K562 (cell line): Measurements from ENCODE around the gene UMODL1. TPM values are rescaled to one million over a fixed set of nuclear protein-coding genes. Genes with fewer than 3 reads are reported as not detected.
A peak's percentile ranks its signal among the peaks of the same experiment; 100 is the strongest.

Experiments
- ATAC-seq: fragments of 200-7000 bp; cut with Tn5 transposase; 3 replicates; pipeline ENCODE4 v1.9.1; 2020; ENCODE audit warnings: moderate library complexity
- BruUV-seq: library from RNA; stranded (reverse); fragments of 400-500 nt; replicated peaks from 2 replicates; lab custom pipeline; 2021; lab: Mats Ljungman, UMichigan
- CTCF ChIA-PET: fragments of 300-600 bp; formaldehyde crosslinking; extraction: SDS; loops from one replicate; lab custom pipeline; 2021; ENCODE audit warnings: low intra/inter-chr PET ratio; lab: Yijun Ruan, JAX
- POLR2A ChIA-PET: fragments of 300-600, 350-650 bp; sonication (Branson Sonifier 250); formaldehyde crosslinking; extraction: SDS; loops from one replicate; lab custom pipeline; 2021; ENCODE audit warnings: antibody characterized with exemption, inconsistent platforms; lab: Yijun Ruan, JAX
- DNase-seq, 4 experiments: peaks; one replicate each; pipeline versions ENCODE4 v3.0.0 to v3.0.0-alpha.2; 2011 to 2018; ENCODE audit warnings: low spot score in 3 of 4, mixed read lengths in 3 of 4; ENCODE audit errors: extremely low read depth in 1 of 4
- FAIRE-seq: peaks from 2 replicates; lab custom pipeline; 2011; peaks lifted over from hg19 to GRCh38; lab: Jason Lieb, UNC
- H2AFZ ChIP-seq: 2 replicates; pipeline ENCODE4 v1.6.0; 2011; ENCODE audit warnings: low read depth, low read length, control low read depth, inconsistent platforms
- H3K27ac ChIP-seq: fragments of 200-600 bp; 3 replicates; pipeline ENCODE4 v1.8.0; 2011; ENCODE audit warnings: low read depth, mild to moderate bottlenecking, control low read depth, inconsistent platforms, low read length, moderate library complexity, mixed read lengths; ENCODE audit errors: extremely low read depth
- H3K27me3 ChIP-seq, 2 experiments: fragments of 300-600 bp in 1 of 2; 2 replicates in 1 of 2; 3 replicates in 1 of 2; pipeline versions ENCODE4 v1.6.0 to v1.8.0; 2011; ENCODE audit warnings: inconsistent platforms in 2 of 2, low read length in 2 of 2, mild to moderate bottlenecking in 1 of 2, mixed read lengths in 1 of 2, moderate library complexity in 1 of 2; ENCODE audit not compliant: control insufficient read depth in 2 of 2, insufficient read depth in 2 of 2
- H3K36me3 ChIP-seq: fragments of 300-600 bp; 3 replicates; pipeline ENCODE4 v1.8.0; 2011; ENCODE audit warnings: mild to moderate bottlenecking, low read length, inconsistent platforms; ENCODE audit not compliant: control insufficient read depth, insufficient read depth
- H3K4me1 ChIP-seq, 2 experiments: fragments of 200-600 bp in 1 of 2; replicated peaks in 1 of 2; 2 replicates in 1 of 2; 3 replicates in 1 of 2; pipeline versions ENCODE4 v1.5.1 to v1.8.0; 2011; ENCODE audit warnings: inconsistent platforms in 2 of 2, low read length in 2 of 2, mild to moderate bottlenecking in 1 of 2, mixed read lengths in 1 of 2, moderate library complexity in 1 of 2; ENCODE audit not compliant: control insufficient read depth in 2 of 2, insufficient read depth in 2 of 2
- H3K4me2 ChIP-seq: 2 replicates; pipeline ENCODE4 v1.6.1; 2011; ENCODE audit warnings: low read length, control low read depth, inconsistent platforms, mixed read lengths; ENCODE audit not compliant: insufficient read depth
- H3K4me3 ChIP-seq: fragments of 200-600 bp; sonication (generic), shearing (Covaris generic); 2 replicates; pipeline ENCODE4 v1.5.1; 2016; ENCODE audit warnings: control low read depth, inconsistent platforms
- H3K79me2 ChIP-seq: fragments of 200-600 bp; 3 replicates; pipeline ENCODE4 v1.8.0; 2011; ENCODE audit warnings: low read length, inconsistent platforms; ENCODE audit not compliant: control insufficient read depth, insufficient read depth
- H3K9ac ChIP-seq, 2 experiments: 2 replicates each; pipeline versions ENCODE4 v1.6.0 to v1.6.1; 2011; ENCODE audit warnings: low read depth in 2 of 2, low read length in 2 of 2, control low read depth in 1 of 2, inconsistent platforms in 1 of 2, mild to moderate bottlenecking in 1 of 2, mixed read lengths in 1 of 2; ENCODE audit not compliant: insufficient read depth in 1 of 2
- H3K9me1 ChIP-seq: one replicate; pipeline ENCODE4 v1.6.0; 2011; ENCODE audit warnings: inconsistent platforms, mild to moderate bottlenecking, low read length, moderate library complexity; ENCODE audit not compliant: control insufficient read depth, insufficient read depth
- H3K9me3 ChIP-seq: replicated peaks from 2 replicates; pipeline ENCODE4 v1.5.1; 2011; ENCODE audit warnings: low read depth, low read length, inconsistent platforms; ENCODE audit not compliant: control insufficient read depth, insufficient read depth
- H4K20me1 ChIP-seq: replicated peaks from 2 replicates; pipeline ENCODE4 v1.6.1; 2011; ENCODE audit warnings: low read length, inconsistent platforms, mixed read lengths; ENCODE audit not compliant: control insufficient read depth, insufficient read depth
- GABPA ChIP-seq: fragments of 200-800 bp; sonication (Bioruptor generic); conservative IDR thresholded peaks from 2 replicates; pipeline ENCODE4 v1.6.1; 2016; ENCODE audit warnings: low read depth, missing genetic modification characterization, missing compliant biosample characterization
- SP2 ChIP-seq: IDR thresholded peaks from 2 replicates; pipeline ENCODE4 v1.6.1; 2011; ENCODE audit warnings: mild to moderate bottlenecking, low read depth, low read length, moderate library complexity; ENCODE audit not compliant: poor library complexity, severe bottlenecking; ENCODE audit errors: extremely low read depth
- ZKSCAN8 ChIP-seq: fragments of 200-800 bp; sonication (Bioruptor generic); IDR thresholded peaks from 2 replicates; pipeline ENCODE4 v1.6.1; 2016; ENCODE audit warnings: missing genetic modification characterization, missing compliant biosample characterization
- ZNF165 ChIP-seq: fragments of 250-450 bp; sonication (Bioruptor Pico); IDR thresholded peaks from 2 replicates; pipeline ENCODE4 v1.4.0; 2020; ENCODE audit warnings: borderline replicate concordance
- ZNF239 ChIP-seq: fragments of 250-450 bp; sonication (Bioruptor Pico); IDR thresholded peaks from 2 replicates; pipeline ENCODE4 v1.4.0; 2020; ENCODE audit warnings: mild to moderate bottlenecking
- WGBS: fragments of 100-300 bp; shearing (Covaris generic); methylation state at CpG from one replicate; pipeline ENCODE4 v1.1.6; 2016; ENCODE audit warnings: low coverage, mixed read lengths; ENCODE audit not compliant: insufficient coverage; ENCODE audit errors: missing lambda C conversion rate; 5-methylcytosine and 5-hydroxymethylcytosine counted together
- in situ Hi-C: fragments of 300-500 bp; cut with MboI; formaldehyde crosslinking; loops from 4 replicates; pipeline ENCODE4 v1.15.0; 2018; ENCODE audit warnings: inconsistent platforms, mixed read lengths
- intact Hi-C: fragments of 100-400 bp; cut with micrococcal nuclease; formaldehyde crosslinking; loops from 2 replicates; pipeline ENCODE4 v1.14.2; 2022
- polyA plus RNA-seq, 8 experiments: library from polyadenylated mRNA; depleted of rRNA in 4 of 8; stranded (reverse) in 5 of 8; unstranded in 3 of 8; fragments of >200 nt; fragmentation: Nextera tagmentation in 2 of 8; fragmentation: Illumina TruSeq in 1 of 8; extraction: Ambion mirVana in 2 of 8; extraction: Trizol in 1 of 8; gene quantifications; 2 replicates each; pipeline versions ENCODE4 v1.2.1 to v1.2.3, GENCODE V29; 2011 to 2014; ENCODE audit warnings: inconsistent platforms in 1 of 8, missing spikeins in 1 of 8
- total RNA-seq, 7 experiments: library from RNA; depleted of rRNA in 6 of 7; stranded (reverse); fragments of >200 nt in 6 of 7; fragmentation: Illumina TruSeq in 2 of 7; extraction: Trizol in 2 of 7; gene quantifications; 2 replicates each; pipeline versions ENCODE4 v1.2.1 to v1.2.3, GENCODE V29; 2011 to 2021; ENCODE audit warnings: low replicate concordance in 1 of 7
- TF ChIP-seq, protein P1 (sequence below): sonication (generic); formaldehyde crosslinking; IDR thresholded peaks from 2 replicates; pipeline ENCODE4 v1.8.0; 2023; ENCODE audit warnings: mild to moderate bottlenecking, missing genetic modification reagents
- TF ChIP-seq, protein P2 (sequence below): fragments of 450-650 bp; IDR thresholded peaks from 2 replicates; pipeline ENCODE4 v1.6.1; 2016
- TF ChIP-seq, protein P3 (sequence below): fragments of 200-800 bp; sonication (Bioruptor generic); IDR thresholded peaks from 2 replicates; pipeline ENCODE4 v1.6.1; 2016; ENCODE audit warnings: missing genetic modification characterization, missing compliant biosample characterization

UMODL1 gene
- total and polyA plus RNA-seq, 9 of the 15 experiments (the other 6 are each of a cell fraction or from before 2014, with no cell fraction given): not detected

DNA sequence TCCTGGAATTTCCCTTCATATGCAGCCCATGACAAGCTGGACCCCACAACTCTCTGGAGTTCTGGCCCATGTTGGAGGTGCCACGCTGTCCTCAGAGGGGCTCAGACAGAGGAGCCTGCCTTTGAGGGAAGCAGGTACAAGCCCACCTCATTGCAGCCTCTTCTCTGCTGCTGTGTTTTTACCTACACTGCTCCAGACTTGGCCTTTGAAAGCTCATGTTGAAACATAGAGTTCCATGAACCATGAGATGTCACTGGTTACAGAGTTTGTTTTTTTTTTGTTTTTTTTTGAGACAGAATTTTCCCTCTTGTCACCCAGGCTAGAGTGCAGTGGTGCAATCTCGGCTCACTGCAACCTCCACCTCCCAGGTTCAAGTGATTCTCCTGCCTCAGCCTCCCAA, 38.9 kb upstream of the UMODL1 start:
- peaks cover 47 to 59% of the 10 kb centered on the region in 2 experiments for H3K27me3 ChIP-seq
- CTCF ChIA-PET: no interaction called here
- H3K79me2 ChIP-seq: no peaks in the 10 kb centered on the region
- POLR2A ChIA-PET: interaction anchor here (0.6 to 0.8 kb wide), 2 partner anchors 19 to 245 kb away, joined by 3 read pairs; no protein-coding TSS in a partner anchor
- H3K36me3 ChIP-seq: no peaks in the 10 kb centered on the region
- no peak for TF ChIP-seq ZNF239 (CRISPR knock-in tag)
- TF ChIP-seq, protein P1, sequence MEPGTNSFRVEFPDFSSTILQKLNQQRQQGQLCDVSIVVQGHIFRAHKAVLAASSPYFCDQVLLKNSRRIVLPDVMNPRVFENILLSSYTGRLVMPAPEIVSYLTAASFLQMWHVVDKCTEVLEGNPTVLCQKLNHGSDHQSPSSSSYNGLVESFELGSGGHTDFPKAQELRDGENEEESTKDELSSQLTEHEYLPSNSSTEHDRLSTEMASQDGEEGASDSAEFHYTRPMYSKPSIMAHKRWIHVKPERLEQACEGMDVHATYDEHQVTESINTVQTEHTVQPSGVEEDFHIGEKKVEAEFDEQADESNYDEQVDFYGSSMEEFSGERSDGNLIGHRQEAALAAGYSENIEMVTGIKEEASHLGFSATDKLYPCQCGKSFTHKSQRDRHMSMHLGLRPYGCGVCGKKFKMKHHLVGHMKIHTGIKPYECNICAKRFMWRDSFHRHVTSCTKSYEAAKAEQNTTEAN: no peak
- no peak for TF ChIP-seq SP2
- TF ChIP-seq ZKSCAN8: no peak
- no peak overlapping the region for H3K27ac ChIP-seq
- intact Hi-C loops (no loop called here), in situ Hi-C loops (no loop called here)
- no TSS peak for BruUV-seq
- H3K9me3 ChIP-seq: no peaks in the 10 kb centered on the region
- 0% methylated on average over 2 of the region's 2 CpGs for WGBS
- H2AFZ ChIP-seq: no peak overlapping the region
- no peaks in the 10 kb centered on the region for H3K4me1 ChIP-seq
- FAIRE-seq (no peak), DNase-seq (no peak), ATAC-seq (no peak)
- H3K4me3 ChIP-seq: no peak overlapping the region
- no peaks in the 10 kb centered on the region for H3K9me1 ChIP-seq
- 0 out of 4 replicates have a peak overlapping the region, but pooled peaks of 1 of the 2 experiments have one; percentile 50 for H3K9ac ChIP-seq
- H4K20me1 ChIP-seq: peaks cover 6% of the 10 kb centered on the region; the same call in 1 of the 2 replicates
- no peak overlapping the region for H3K4me2 ChIP-seq

DNA sequence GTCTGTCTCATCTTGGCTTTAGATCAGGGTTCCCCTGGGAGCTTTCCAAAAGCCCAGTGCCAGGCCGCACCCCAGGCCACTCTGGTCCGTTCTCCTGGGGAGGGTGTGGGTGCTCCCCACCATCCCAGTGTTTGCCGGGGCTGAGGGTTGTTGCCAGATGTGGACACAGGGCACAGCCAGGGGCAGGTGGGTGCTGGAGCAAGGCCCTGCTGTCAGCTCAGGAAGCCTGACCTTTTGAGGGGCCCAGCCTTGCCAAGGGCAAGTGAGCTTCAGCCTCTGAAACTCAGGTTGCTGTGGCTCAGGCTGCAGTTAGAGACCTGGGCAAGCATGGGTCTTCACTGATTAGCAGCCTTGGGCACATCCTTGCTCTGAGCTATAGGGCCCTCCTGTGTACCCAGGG, 38.1 kb upstream of the UMODL1 start:
- ChIA-PET POLR2A (no interaction called here), CTCF (no interaction called here)
- no peak overlapping the region for H3K4me2 ChIP-seq
- H3K79me2 ChIP-seq: no peaks in the 10 kb centered on the region
- BruUV-seq: no TSS peak
- no peak overlapping the region for H2AFZ ChIP-seq
- DNase-seq: no peak
- H3K27ac ChIP-seq: no peak overlapping the region
- no peaks in the 10 kb centered on the region for H3K36me3 ChIP-seq
- H3K9me1 ChIP-seq: no peaks in the 10 kb centered on the region
- intact Hi-C loops: no loop called here
- peaks cover 6% of the 10 kb centered on the region; the same call in 1 of the 2 replicates for H4K20me1 ChIP-seq
- 4% methylated on average over 3 of the region's 3 CpGs for WGBS
- H3K9me3 ChIP-seq: no peaks in the 10 kb centered on the region
- H3K4me3 ChIP-seq: no peak overlapping the region
- peaks cover 44 to 55% of the 10 kb centered on the region in 2 experiments for H3K27me3 ChIP-seq
- no peak for FAIRE-seq
- no peak for ATAC-seq
- in situ Hi-C loops: no loop called here
- no peak overlapping the region for H3K9ac ChIP-seq
- peaks cover 3% of the 10 kb centered on the region in 2 experiments; a peak in 1 of 5 replicates for H3K4me1 ChIP-seq
- TF ChIP-seq, protein P2, sequence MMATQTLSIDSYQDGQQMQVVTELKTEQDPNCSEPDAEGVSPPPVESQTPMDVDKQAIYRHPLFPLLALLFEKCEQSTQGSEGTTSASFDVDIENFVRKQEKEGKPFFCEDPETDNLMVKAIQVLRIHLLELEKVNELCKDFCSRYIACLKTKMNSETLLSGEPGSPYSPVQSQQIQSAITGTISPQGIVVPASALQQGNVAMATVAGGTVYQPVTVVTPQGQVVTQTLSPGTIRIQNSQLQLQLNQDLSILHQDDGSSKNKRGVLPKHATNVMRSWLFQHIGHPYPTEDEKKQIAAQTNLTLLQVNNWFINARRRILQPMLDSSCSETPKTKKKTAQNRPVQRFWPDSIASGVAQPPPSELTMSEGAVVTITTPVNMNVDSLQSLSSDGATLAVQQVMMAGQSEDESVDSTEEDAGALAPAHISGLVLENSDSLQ: no peak
- TF ChIP-seq, protein P3, sequence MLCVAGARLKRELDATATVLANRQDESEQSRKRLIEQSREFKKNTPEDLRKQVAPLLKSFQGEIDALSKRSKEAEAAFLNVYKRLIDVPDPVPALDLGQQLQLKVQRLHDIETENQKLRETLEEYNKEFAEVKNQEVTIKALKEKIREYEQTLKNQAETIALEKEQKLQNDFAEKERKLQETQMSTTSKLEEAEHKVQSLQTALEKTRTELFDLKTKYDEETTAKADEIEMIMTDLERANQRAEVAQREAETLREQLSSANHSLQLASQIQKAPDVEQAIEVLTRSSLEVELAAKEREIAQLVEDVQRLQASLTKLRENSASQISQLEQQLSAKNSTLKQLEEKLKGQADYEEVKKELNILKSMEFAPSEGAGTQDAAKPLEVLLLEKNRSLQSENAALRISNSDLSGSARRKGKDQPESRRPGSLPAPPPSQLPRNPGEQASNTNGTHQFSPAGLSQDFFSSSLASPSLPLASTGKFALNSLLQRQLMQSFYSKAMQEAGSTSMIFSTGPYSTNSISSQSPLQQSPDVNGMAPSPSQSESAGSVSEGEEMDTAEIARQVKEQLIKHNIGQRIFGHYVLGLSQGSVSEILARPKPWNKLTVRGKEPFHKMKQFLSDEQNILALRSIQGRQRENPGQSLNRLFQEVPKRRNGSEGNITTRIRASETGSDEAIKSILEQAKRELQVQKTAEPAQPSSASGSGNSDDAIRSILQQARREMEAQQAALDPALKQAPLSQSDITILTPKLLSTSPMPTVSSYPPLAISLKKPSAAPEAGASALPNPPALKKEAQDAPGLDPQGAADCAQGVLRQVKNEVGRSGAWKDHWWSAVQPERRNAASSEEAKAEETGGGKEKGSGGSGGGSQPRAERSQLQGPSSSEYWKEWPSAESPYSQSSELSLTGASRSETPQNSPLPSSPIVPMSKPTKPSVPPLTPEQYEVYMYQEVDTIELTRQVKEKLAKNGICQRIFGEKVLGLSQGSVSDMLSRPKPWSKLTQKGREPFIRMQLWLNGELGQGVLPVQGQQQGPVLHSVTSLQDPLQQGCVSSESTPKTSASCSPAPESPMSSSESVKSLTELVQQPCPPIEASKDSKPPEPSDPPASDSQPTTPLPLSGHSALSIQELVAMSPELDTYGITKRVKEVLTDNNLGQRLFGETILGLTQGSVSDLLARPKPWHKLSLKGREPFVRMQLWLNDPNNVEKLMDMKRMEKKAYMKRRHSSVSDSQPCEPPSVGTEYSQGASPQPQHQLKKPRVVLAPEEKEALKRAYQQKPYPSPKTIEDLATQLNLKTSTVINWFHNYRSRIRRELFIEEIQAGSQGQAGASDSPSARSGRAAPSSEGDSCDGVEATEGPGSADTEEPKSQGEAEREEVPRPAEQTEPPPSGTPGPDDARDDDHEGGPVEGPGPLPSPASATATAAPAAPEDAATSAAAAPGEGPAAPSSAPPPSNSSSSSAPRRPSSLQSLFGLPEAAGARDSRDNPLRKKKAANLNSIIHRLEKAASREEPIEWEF (CRISPR knock-in tag): no peak
- no peak for TF ChIP-seq GABPA (tag)
- TF ChIP-seq ZNF165 (CRISPR knock-in tag): no peak
